Endometrial microvascular endothelial cells (primary cell): ENCODE measurements around the gene EYA2. TPM values are rescaled to one million over a fixed set of nuclear protein-coding genes. Genes with fewer than 3 reads are reported as not detected.
"Not testable (repeated sequence)": the region's sequence is repeated elsewhere in the genome, so short reads cannot be mapped to it uniquely, and the experiment has no call there.

Source experiments
- in situ Hi-C: cut with HindIII; loops from 2 replicates; pipeline ENCODE4 v1.10.0; 2017; ENCODE audit warnings: low sequenced_read_pairs, low pct_unique_long_range_greater_than_20kb; ENCODE audit errors: inconsistent ontology term
- total RNA-seq: library from RNA; depleted of rRNA; stranded (reverse); fragments of >200 nt; gene quantifications from one replicate; pipeline ENCODE4 v1.2.3, GENCODE V29; 2015; ENCODE audit errors: inconsistent ontology term

Gene EYA2, protein sequence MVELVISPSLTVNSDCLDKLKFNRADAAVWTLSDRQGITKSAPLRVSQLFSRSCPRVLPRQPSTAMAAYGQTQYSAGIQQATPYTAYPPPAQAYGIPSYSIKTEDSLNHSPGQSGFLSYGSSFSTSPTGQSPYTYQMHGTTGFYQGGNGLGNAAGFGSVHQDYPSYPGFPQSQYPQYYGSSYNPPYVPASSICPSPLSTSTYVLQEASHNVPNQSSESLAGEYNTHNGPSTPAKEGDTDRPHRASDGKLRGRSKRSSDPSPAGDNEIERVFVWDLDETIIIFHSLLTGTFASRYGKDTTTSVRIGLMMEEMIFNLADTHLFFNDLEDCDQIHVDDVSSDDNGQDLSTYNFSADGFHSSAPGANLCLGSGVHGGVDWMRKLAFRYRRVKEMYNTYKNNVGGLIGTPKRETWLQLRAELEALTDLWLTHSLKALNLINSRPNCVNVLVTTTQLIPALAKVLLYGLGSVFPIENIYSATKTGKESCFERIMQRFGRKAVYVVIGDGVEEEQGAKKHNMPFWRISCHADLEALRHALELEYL
- total RNA-seq: not detected

DNA sequence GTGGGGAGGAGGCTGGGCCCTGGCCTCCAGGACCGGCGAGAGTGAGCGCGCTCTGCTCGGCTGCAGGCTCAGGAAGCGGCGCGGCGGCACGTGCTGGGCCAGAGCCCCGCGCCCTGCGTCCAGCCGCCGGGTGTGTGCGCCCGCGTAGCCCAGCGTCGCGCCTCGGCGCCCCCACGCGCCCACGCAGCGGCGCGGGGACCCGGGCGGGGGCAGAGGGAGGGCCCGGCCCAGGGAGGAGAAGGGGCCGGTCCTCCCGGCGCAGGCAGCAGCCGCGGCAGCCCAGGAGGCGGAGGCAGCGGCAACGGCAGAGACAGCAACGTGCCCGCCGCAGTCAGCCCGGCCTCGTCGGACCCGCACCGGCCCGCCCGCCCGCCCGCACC is at the start of gene EYA2:
TSS of gene EYA2 (plus strand) at position 265 of the 380 bp plus-strand sequence. CDS start 95,168 bp downstream, outside the sequence.
- in situ Hi-C loops: no loop called here

DNA sequence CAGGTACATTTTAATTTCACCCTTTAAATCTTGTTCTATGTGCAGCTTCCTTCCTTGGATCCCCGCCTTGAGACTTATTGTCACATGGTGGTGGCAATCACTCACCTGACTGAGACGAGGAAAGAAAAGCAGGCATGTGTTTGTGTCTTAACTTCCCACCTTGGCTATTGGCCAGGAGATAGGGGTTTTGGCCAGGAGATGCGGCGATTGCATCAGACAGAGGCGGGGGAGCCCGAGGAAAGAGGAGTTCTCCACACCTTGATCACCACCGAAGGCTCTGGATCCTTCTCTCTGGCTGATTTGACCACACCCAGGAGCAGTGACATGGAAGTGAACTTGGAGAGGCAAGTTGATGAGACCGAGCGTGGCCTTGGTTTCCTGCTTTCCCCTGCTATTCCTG is 49.7 kb upstream of the EYA2 start:
- in situ Hi-C loops: no loop called here

DNA sequence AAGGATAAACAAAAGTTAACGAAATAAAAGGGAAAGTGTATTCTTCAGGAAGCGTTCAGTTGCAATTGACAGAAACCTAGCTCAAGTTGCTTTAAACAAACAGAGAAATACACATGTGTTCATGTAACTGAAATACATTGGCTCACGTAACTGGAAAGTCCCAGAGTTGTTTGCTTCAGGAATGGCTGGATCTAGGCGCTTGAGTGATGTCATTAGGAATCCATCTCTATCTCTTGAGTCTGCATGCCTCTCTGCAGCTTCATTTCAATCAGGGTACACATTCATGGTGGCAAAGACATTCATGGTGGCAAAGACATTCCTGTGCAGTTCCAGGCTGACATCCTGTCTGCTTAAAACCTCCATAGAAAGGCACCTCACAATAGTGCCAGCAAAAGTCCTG is 45.4 kb upstream of the EYA2 start:
- in situ Hi-C loops: no loop called here

DNA sequence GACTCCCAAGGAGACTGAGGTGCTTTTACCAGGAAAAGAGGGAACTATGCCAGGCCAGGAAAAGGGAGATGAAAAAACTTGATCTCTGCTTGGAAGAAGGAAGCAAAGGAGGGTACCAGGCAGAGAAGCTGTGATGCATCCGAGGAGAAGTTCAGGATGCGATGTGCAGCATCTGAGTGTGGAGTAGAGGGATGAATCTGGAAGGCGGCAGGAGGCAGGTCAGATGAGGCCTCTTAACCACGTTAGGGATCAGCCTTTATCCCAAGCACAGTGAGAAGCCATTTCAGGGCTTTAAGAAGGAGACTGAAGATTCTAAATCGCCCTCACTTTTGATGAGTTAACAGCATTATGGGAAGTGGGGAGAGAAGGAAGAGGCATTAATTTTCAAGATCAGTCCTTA is 44.9 kb upstream of the EYA2 start:
- in situ Hi-C loops: no loop called here

DNA sequence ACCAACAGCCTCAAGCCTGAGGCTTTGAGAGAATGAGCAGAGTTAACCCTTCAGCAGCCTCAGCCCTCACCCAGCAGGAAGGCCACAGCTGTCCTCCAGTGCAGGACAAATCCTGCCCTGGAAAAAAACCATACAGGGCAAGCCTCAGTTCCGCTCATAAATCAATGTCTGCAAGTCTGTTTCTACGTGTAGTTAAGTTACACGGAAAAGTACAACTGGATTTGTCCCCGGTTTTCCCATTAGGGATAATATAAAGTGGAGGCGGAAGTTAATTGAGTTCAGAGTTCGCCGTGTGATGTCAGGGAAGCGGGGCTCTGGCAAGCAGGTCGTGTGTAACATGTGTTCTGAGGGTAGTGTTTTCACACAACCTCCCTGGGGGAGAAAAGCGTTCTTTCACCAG is 44.2 kb upstream of the EYA2 start:
- in situ Hi-C loops: no loop called here

DNA sequence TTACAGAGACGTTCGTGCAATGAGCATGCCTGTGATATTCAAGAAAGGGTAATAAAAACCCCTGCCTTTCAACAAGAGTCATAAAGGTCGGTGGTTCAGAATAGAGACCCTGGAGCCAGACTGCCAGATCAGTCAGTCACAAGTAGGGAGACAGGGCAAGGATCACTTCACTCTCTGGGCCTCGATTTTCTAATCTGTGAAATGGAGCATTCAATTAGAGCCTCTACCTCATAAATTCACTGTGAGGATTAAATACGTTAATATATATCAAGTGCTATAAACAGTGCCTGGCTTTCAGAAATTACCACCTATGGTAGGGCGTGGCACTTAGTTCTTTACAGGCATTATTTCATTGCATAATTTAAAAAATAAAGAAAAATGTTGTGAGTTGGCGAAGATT is 43.7 kb upstream of the EYA2 start:
- in situ Hi-C loops: no loop called here

DNA sequence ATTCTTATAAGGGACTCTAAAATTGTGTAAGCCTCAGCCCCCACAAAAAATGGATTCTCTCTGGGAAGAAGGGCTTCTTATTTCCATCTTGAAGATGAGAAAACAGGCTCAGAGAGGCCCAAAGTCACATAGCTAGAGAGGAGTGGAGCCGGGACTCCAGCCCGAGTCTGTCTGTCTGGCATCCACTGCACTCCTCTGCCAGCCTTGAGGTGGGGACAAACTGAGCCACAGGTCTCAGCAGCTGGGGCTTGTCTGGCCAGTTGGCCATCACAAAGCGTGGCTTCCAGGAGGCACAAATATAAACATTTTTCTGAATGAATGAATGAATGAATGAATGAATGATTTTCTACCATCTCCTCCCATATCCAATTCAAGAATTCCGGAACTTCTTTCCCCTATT is 42.9 kb upstream of the EYA2 start:
- in situ Hi-C loops: no loop called here

DNA sequence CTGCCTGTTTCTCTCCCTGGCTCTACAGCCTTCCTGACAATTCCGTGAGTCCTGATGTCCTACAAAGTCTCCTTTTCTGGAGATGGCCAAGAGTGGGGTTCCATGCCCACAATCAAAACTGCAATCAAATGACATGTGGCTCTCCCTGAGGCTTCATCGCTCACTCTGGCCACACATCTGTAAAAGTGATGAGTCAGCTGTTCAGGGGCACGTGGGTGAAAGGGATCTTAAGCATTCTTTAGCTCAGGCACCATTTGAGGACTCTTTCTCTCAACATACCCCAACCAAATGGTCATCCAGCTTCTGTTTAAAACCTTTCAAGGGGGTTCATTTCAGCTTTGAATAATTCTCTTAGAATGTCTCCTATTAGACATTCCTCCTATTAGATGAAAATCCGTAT is 42.3 kb upstream of the EYA2 start:
- in situ Hi-C loops: no loop called here

DNA sequence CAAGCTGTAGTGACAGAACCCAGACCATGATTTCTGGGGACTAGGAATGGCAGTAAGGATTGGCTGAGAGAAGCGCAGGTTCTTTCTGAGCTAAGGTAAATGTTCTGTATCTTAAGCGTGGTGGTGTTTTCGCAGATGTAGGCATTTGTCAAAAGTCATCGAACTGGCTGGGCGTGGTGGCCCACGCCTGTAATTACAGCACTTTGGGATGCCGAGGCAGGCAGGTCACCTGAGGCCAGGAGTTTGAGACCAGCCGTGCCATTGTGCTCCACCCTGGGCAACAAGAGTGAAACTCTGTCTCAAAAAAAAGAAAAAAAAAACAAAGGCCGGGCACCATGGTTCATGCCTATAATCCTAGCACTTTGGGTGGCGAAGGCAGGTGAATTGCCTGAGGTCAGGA is 40.7 kb upstream of the EYA2 start:
- in situ Hi-C loops: no loop called here

DNA sequence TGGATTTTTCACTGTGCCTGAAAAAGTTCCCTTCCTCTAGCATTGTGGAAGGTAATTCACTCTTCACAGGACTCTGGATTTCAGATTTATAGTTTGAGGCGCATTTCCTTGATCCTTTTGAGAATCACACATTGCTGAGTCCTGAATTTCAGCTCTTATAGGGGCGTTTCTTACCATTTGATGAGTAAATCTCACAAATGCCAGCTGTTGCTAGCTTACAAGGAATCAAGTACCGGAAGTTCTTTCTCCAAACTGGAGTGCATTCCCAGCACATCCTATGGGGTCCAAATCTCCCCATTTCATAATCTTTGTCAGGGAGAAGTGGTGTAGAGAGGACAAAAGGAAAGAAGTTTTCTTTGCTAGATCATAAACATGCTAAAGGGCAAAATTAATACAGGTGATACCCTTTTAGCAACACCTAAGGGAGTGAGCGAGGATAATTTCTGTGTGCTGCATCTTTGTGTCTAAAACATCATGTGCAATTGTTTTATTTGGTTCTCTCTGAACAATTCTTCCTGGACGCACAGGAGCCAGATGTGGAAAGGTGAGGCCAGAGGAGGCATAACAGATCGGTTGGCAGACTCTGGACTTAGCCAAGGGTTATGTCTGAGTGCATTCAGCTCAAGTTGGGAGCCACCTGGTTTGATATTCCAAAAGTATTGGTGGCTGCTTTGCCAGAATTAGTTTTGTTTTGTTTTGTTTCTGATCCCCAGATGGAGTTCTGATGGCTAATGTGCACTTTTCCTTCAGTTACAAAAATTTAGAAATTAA is 37.4 kb upstream of the EYA2 start:
- in situ Hi-C loops: no loop called here

DNA sequence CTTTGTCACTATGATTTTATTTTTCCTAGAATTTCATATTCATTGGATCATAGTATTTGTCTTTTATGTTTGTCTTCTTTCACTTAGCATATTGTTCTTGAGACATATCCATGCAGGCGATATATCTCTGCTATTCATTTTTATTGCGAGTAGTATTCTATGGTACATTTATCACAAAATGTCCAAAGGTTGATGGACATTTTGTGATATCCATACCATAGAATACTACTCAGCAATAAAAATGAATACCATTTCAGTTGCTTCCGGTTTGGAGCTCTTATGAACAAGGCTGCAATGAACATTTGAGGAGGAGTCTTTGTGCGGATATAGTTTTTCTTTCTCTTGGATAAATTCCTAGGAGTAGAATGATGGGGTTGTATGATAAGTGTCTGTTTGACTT is 28.8 kb upstream of the EYA2 start:
- in situ Hi-C loops: no loop called here

DNA sequence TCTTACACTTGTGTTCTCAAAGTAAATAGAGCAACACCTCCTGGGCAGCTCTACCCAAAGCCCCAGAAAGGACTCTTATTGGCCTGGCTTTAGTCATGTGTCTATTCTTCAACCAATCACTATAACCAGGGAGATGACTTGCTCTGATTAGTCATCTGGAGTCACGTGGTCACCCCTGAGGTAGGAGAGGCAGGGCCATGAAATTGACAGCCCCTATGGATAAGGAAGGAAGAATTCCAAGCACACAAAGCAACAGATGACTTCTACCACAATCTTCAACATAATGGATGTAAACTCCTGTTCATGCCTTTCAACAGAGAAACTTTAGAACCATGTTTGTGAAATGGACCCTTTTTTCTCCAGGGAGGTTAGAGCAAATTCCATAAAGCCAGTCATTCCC is 24.6 kb upstream of the EYA2 start:
- in situ Hi-C loops: no loop called here

DNA sequence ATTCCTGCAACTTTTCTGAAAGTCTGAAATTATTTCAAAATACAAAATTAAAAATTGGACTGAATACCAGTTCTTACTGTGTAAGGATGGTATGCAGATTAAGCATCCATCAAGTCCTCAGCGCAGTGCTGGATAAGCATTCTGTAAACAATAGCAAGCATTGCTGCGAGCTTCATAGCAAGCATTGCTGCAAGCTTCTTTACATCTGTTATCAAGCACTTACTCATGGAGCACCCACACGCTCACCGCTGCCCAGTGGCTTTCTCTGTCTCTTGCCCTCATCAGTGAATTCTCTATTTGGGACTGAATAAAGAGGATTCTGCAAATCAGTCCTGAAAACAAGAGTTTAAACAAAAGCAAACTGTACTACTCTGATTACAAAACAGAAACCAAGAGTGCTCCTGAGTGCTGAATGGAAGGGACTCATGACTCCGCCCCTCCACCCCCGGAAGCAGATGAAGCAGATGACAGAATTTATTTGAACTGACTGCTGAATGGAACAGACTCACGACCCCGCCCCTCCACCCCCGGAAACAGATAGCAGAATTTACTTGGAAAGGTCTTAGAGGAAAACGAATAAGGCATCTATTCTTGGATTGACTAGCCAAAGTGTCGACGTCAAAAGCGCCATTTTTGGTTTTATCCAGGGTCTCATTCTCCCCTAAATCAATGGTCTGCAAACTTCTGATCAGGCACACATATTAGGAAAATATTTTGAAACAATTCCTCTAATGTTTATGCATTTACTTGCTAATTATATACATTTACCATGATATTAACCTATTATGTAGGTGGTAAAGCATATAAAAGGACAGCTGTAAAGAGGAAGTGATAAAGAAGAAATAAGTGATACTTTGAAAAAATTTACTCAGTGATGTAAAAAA is 22.1 kb upstream of the EYA2 start:
- in situ Hi-C loops: no loop called here

DNA sequence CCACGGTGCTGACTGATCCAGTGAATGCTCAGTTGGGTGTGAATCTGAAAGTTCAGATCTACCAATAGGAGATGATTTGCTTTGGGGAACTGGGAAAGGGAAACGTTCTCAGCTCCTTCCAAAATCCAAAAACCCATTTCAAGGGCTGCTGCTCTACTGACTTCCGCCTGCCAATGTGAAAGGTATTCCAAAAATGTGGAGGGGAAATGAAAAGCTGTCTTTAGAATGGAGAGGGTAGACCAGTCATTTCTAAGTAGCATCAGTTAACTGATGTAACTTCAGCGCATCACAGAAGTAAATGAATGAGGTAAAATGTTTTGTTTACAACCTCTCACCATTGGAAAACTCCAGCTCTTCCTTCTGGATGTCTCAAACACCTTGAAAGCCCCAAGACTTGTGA is 19.6 kb upstream of the EYA2 start:
- in situ Hi-C loops: no loop called here

DNA sequence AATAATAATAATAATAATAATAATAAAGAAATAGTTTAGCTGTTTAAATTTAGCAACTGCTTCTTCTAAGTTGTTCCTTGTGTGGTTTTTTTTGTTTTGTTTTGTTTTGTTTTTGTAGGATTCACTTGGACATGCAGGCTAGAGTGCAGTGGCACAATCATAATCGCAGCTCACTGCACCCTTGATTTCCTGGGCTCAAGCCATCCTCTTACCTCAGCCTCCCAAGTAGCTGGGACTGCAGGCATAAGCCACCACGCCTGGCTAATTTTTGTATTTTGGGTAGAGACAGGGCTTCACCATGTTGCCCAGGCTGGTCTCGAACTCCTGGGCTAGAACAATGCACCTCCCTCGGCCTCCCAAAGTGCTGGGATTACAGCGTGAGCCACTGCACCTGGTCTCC is 15.3 kb upstream of the EYA2 start:
- in situ Hi-C loops: no loop called here

DNA sequence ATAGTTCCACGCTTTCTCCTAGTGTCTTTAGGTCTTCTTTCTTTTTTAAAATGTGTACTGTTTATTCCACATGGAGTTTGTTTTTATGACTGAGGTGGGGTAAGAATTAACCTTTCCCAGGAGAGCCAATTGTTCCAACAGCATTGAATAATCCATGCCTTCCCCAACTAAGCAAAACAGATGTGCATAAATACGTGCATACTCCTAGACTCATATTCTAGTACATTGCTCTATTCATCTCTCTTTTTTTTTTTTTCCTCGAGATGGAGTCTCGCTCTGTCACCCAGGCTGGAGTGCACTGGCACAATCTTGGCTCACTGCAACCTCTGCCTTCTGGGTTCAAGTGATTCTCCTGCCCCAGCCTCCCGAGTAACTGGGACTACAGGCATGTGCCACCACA is 14.7 kb upstream of the EYA2 start:
- in situ Hi-C loops: not testable (repeated sequence)

DNA sequence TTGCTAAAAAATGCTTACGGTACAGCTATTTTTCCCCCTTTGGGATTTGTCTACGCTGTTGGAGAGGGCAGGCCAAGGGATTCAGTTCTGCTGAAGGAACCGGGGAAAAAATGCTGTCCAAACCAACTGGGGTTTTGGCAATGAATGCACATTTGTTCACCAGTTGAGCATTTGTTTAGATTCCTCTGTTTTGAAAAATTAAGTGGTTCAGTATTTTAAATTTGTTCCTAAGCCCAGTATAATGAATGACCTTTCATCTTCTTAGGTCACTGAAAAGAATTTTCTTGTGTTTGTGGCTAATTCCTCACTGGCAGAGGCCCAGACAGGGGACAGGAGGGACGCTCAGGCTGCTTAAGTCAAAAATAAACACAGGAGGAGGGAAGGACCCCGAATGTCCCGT is 10.8 kb upstream of the EYA2 start:
- in situ Hi-C loops: no loop called here

DNA sequence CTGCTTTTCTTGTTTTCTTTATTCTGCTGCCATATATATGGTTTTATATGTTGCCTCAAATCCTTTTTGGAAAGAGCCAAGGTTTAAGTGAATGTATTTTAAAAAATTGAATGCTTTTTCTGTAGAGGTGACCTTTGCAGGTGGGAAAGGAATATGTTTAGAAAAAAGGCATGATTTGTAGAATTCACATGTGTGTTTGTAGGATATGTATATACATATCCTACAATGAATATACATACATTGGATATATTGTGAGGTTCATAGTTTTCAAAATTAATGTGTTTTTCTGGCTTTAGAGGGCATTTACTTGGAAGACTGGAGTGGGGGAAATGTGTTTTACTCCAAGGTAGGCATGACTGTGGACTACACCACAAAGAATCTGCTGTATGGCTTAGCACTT is 4.0 kb upstream of the EYA2 start:
- in situ Hi-C loops: no loop called here

DNA sequence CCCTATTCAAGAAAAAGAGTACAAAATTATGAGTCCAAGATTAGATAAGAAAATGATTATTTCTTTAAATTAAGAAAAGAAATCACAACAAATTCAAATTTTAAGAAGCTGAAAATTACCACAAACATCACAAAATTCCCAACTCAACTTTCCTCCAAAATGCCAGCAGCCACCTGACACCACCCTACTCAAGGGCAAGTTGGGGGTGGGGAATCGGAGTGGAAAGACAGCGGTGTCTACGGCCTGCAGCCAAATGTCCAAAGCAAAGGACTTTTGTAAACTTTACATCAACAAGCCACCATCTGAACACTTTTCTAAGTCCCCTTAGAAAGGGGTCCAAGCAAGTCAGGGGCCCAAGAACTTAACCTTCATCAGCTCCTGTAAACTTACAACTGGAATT is 1.6 kb upstream of the EYA2 start:
- in situ Hi-C loops: no loop called here
